Measurements from ENCODE around the gene ZNF189.

- no peak for TF ChIP-seq CTCF (IDR thresholded peaks at IDR 0.05; ENCODE audit: low read depth, low read length)
- no peak for TF ChIP-seq EZH2phosphoT487 (IDR thresholded peaks at IDR 0.05; ENCODE audit: low read depth)
Measured at GRCh38 chr9:101369884-101370531, 28.6 kb upstream of the ZNF189 start.

Data from OCI-LY3 (cell line).